ENCODE results near the gene NIPAL4. TPM values are rescaled to one million over a fixed set of nuclear protein-coding genes. Genes with fewer than 3 reads are reported as not detected.

The NIPAL4 gene
- polyA plus RNA-seq, 2 of the 4 experiments (the other 2 are of a cell fraction), result 8.6 to 8.9 TPM

GRCh38 chr5:157485811-157486210 is 25.8 kb downstream of the NIPAL4 start:
- Histone ChIP-seq H3K27ac (no peak overlapping the region), H3K4me3 (no peak overlapping the region), H3K9me3 (no peaks in the 10 kb centered on the region), H3K4me2 (no peak overlapping the region), H3K4me1 (no peaks in the 10 kb centered on the region)
- ATAC-seq (no peak), FAIRE-seq (no peak), DNase-seq (ENCODE audit: low read depth in 1 of 2, low spot score in 1 of 2) (no peak)
- CTCF ChIA-PET, result interaction anchor here (1.0 to 2.2 kb wide), 8 partner anchors 9 to 258 kb away, joined by 3 to 10 read pairs (median 4); partner anchors contain the start of gene LSM11
- 86% methylated on average over 3 of the region's 3 CpGs for WGBS (ENCODE audit: missing lambda C conversion rate)
- POLR2A ChIA-PET, result no interaction called here
- TF ChIP-seq JUN (IDR thresholded peaks at IDR 0.05) (no peak), NFE2L2 (conservative IDR thresholded peaks at IDR 0.05; ENCODE audit: low read length) (no peak), HDAC2 (IDR thresholded peaks at IDR 0.05) (no peak), CHD2 (IDR thresholded peaks at IDR 0.05; ENCODE audit: low read length, partially characterized antibody) (no peak), ELK1 (IDR thresholded peaks at IDR 0.05; ENCODE audit: low read depth, low read length) (no peak), KDM5A (IDR thresholded peaks at IDR 0.05) (no peak), MAZ (IDR thresholded peaks at IDR 0.05; ENCODE audit: borderline replicate concordance, low read depth, low read length) (no peak), HOXB5 (CRISPR knock-in tag; IDR thresholded peaks at IDR 0.05) (no peak), BHLHE40 (IDR thresholded peaks at IDR 0.05; ENCODE audit: low read depth, low read length) (no peak), FOXS1 (CRISPR knock-in tag; IDR thresholded peaks at IDR 0.05) (no peak), MAX (IDR thresholded peaks at IDR 0.05) (no peak), GATA3 (IDR thresholded peaks at IDR 0.05; ENCODE audit: borderline replicate concordance) (no peak), ZSCAN20 (CRISPR knock-in tag; IDR thresholded peaks at IDR 0.05) (no peak), RFX5 (IDR thresholded peaks at IDR 0.05) (no peak), EHF (CRISPR knock-in tag; IDR thresholded peaks at IDR 0.05) (no peak), CEBPB (IDR thresholded peaks at IDR 0.05) (no peak), HMGXB4 (CRISPR knock-in tag; IDR thresholded peaks at IDR 0.05; ENCODE audit: borderline replicate concordance) (no peak)

GRCh38 chr5:157486221-157486681 is 26.2 kb downstream of the NIPAL4 start:
- no peak for ATAC-seq
- Histone ChIP-seq H3K27ac (no peak overlapping the region), H3K9me3 (no peaks in the 10 kb centered on the region), H3K4me1 (no peaks in the 10 kb centered on the region), H3K4me3 (no peak overlapping the region), H3K4me2 (no peak overlapping the region)
- no peak for FAIRE-seq
- DNase-seq (ENCODE audit: low read depth in 1 of 2, low spot score in 1 of 2), result no peak
- WGBS (ENCODE audit: missing lambda C conversion rate), result 83% methylated on average over 6 of the region's 8 CpGs
- ChIA-PET CTCF (interaction anchor here (1.0 to 2.2 kb wide), 7 partner anchors 9 to 257 kb away, joined by 3 to 10 read pairs (median 5); partner anchors contain the start of gene LSM11), POLR2A (no interaction called here)
- TF ChIP-seq MAZ (IDR thresholded peaks at IDR 0.05; ENCODE audit: borderline replicate concordance, low read depth, low read length) (no peak), ATOH8 (CRISPR knock-in tag; IDR thresholded peaks at IDR 0.05; ENCODE audit: low read depth) (no peak), USF2 (IDR thresholded peaks at IDR 0.05) (no peak), HDAC2 (IDR thresholded peaks at IDR 0.05) (no peak), CHD4 (IDR thresholded peaks at IDR 0.05; ENCODE audit: borderline replicate concordance) (no peak), MYC (IDR thresholded peaks at IDR 0.05; ENCODE audit: borderline replicate concordance, low read length) (no peak), RFX5 (IDR thresholded peaks at IDR 0.05) (no peak), HOXA7 (CRISPR knock-in tag; IDR thresholded peaks at IDR 0.05) (no peak), NPAS2 (CRISPR knock-in tag; IDR thresholded peaks at IDR 0.05; ENCODE audit: borderline replicate concordance) (no peak), JUNB (IDR thresholded peaks at IDR 0.05) (no peak), HEYL (CRISPR knock-in tag; IDR thresholded peaks at IDR 0.05) (no peak), RARB (CRISPR knock-in tag; IDR thresholded peaks at IDR 0.05) (no peak), BCL3 (IDR thresholded peaks at IDR 0.05) (no peak)

Measured in A549 (cell line).